NCI-H1436 treated with DMSO at 0.1 percent for 48 hours (cell line): ENCODE results near the gene ARHGEF5.
"Not testable (repeated sequence)": the region's sequence is repeated elsewhere in the genome, so short reads cannot be mapped to it uniquely, and the experiment has no call there.

ENCODE experiments used
- DNase-seq: peaks from one replicate; lab custom pipeline; 2025; lab: John Stamatoyannopoulos, UW

The ARHGEF5 gene

DNA sequence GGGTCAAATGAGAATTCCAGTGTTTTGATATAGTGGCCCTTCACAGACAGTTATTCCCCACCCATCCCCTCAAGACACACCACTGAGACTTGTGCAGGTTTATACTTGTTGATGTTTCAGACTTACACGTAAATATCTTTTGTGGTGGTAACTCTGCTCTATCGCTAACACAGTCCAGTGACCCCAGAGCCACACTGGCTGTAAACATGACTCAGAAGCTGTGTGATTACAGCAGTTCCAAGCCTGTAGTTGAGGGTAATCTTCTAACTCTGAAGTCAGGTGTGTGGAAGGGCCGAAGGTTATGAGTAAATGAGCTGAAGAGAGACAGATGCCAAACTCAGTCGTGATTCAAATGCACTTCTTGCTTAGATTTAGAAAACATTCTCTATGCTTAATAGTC, 28.9 kb downstream of the ARHGEF5 start:
- DNase-seq = no peak

DNA sequence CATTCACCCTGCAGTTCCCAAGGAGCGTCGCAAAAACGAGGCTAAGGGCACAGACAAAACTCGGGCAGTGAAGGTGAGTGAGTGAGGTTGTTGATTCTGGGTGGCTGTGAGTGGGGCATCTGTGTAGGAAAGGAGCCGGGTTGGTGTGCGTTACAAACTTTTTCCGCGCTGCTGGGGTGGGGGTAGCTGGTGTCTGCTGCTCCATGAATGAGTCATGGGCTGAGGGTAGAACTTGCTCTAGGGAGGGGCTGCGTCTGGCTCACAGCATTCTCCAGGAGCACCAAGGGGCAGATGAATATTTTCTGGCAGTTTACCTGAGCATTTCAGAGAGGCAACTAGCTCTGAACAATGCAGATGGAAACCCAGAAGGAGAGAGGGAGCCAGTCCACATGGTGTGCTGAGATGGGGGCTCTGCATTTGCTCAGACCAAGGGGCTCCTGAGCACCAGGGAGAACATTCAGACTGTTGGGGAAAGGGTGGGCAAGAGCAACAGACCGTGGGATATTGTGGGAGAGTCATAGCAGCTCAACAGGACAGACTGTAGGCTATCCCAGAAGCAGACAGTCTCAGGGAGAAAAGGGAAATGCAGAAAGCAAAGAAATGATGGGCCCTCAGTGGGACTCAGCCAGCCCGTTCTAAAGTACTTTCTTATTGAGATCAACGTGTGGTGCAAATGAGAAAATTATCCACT, 29.5 kb downstream of the ARHGEF5 start:
- DNase-seq = no peak

DNA sequence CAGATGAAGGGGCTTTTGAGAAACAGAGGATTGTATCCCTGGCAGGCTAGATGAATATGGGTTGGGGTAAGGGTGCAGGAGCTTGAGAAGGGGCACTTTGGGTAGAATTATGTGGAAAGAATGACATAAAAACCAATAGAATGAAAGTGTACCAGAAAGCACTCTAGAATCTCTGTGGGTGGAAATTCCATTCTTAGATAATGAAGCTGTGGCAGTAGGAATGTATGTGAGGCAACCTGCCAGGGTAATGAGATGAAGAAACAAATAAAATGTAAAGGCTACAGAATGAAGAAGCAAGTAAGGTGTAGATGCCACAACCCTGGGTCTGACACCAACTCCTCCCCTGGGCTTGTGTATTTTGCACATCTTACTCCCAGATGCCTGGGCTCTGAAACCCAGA, 31.5 kb downstream of the ARHGEF5 start:
- DNase-seq = no peak

DNA sequence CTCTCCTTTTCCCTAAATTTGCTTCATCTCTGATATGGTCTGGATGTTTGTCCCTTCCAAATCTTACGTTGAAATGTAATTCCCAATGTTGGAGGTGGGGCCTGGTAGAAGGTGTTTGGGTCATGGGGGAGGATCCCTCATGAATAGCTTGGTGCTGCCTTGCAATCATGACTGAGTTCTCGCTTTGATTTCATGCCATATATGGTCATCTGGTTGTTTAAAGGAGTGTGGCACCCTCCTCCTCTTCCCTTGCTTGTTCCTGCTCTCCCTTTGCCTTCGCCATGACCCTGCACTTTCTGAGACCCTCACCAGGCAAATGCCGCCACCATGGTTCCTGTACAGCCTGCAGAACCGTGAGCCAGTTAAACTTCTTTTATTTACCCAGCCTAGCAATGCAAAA, 33.7 kb downstream of the ARHGEF5 start:
- no peak for DNase-seq

DNA sequence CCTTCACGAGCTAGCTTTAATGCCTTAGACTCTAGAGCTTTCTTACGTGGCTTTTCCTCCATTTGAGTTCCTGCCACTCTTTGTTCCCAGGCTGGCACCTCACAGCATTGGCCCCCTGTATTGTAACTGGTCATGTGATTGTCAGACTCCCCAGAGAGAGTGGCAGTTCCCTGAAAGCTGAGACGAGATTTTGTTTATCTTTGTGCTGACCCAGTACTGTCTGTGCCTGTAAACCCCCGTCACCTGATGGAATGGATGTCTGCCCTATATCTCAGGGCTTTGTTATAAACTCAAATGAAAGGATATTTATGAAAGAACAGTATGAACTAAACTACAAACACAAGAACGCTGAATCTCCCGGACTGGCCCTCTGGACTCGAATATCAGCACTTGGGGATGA, 35.3 kb downstream of the ARHGEF5 start:
- DNase-seq = no peak

DNA sequence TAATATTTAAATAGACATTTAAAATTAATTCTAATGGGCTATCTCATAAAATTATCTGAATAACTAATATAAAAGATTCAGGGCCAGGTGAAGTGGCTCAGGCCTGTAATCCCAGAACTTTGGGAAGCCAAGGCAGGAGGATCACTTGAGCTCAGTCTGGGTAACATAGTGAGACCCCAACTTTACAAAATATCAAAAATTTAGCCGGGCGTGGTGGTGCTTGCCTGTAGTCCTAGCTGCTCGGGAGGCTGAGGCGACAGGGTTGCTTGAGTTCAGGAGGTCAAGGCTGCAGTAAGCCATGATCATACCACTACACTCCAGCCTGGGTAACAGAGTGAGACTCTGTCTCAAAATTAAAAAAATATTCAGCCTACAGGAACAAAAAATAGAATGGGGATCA, 35.8 kb downstream of the ARHGEF5 start:
- no peak for DNase-seq

DNA sequence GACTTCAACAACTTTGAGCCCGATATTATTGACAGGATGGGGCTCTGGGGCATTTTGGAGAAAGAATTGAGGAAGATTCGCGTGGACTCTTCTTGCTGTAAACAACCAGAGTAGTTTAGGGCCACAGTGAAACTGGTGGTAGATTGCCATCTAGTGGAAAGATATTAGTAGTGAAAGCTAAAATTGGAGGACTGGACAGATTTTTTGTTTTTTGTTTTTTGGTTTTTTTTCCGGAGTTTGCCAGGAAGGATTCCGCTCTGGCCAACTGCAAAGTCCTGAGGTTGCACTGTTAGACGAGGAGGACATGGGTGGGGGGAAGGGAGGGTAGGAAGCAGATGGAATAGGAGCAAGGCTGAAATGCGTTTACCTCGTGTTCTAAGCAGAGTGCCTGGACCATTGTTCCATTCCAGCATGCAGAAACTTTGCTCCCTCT, 36.6 kb downstream of the ARHGEF5 start:
- no peak for DNase-seq

DNA sequence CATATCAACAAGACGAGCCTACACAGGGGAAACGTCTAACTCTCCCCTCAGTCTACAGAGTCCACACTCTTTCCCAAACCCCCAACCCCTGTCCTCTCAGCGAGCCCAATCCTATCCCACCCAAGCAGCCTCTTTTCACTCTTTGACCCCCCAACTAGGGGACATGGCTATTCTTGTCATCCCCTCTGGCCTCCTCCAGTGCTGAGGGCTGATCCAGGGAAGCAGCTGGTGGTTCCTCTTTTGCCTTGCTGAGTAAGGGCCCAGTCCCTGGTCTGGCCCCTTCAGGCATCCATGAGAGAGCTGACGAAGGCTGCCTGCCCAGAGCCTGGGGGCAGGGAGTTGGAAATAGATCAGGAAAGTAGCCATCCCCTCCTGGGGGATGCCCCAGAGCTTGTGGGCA, 41.9 kb downstream of the ARHGEF5 start:
- no peak for DNase-seq

DNA sequence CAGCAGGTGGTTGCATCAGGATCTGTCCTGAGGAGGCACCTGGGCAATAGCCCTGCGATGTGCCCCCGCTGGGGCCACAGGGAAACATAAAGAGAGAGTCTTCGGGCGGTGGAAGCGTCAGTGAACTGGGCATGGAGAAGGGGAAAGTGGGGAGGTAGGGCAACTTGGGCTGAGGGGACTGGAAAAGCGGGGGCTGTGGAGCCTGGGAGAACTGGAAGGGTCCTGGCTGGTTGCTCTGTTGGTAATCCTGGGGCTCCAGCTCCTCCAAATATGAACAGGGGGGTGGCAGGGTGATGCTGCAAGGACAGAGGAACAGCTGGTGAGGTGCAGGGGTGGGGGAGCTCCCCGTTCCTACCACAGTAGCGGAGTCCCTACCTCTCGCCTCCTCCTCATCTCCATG, 43.1 kb downstream of the ARHGEF5 start:
- no peak for DNase-seq

DNA sequence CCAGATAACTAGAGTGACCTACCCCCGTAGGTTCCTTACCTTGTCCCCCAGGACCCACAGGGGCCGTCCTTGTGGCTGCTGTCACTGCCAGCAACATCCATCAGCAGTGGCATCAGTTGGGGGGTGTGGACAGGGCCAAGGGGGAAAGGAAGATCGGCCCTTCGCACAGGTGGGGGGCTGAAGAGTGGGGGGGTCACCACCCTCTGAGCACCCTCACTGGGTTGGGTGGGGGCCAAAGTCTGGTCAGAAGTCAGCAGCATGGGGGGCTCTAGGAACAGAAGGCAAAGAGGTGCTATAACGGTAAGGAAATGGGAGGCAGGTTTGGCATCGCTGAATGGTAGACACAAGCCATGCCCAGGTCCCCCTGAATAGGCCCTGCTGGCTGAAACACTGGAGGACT, 43.7 kb downstream of the ARHGEF5 start:
- no peak for DNase-seq

DNA sequence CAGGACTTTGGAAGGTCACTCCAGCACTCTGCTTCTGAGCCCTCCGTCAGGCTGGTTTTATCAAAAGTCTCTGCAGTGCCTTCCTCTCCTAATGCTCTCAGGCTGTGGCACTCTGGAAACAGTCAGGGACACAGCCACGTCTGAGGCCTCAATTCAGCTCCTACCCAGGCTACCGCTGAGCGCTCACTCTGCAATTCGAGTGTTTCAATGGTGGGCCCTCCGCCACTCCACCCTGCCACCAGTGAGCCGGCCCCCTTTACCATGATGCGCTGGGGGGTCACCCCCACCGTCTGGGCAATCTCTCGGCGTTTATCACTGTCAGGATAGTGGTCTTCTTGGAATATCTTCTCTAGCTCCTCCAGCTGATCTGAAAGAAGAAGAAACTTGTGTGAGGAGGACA, 44.7 kb downstream of the ARHGEF5 start:
- no peak for DNase-seq

DNA sequence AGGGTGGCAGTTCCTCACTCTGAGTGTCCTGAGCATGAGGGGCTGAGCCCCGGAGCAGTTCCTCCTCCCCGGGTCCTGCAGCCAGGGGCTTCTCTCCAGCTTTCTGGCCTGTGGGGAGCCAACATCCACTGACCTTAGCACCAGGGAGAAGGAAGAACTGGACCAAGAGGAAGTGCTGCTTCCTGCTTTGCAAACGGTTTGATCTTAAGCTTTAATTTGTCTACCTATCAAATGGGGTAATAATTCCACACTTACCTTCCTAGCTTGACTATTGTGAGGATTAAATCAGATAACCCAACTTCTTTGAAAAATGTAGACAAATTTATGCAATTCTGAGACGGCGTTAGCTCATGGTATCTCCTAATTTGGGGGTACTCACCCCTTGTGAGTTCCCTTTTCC, 46.3 kb downstream of the ARHGEF5 start:
- no peak for DNase-seq

DNA sequence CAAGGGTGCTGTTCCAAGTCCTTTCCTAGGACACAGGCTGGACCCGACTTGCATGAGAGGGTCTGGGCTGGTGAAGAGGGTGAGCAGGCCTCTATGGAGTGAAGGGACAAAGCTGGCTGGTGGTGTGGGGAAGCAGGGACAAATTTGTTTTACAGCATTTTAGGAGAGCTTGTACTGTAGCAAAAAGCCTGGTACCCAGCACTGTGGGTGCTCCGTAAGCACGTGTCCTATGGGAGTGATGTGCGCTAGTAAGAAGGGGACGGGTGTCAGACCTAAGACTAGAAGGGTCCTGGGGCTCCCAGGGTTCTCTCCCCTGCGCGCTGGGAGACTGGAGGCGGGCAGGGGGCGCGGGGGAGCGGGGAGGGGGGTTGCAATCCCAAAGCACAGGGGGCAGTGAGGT, 47.9 kb downstream of the ARHGEF5 start:
- DNase-seq = no peak

DNA sequence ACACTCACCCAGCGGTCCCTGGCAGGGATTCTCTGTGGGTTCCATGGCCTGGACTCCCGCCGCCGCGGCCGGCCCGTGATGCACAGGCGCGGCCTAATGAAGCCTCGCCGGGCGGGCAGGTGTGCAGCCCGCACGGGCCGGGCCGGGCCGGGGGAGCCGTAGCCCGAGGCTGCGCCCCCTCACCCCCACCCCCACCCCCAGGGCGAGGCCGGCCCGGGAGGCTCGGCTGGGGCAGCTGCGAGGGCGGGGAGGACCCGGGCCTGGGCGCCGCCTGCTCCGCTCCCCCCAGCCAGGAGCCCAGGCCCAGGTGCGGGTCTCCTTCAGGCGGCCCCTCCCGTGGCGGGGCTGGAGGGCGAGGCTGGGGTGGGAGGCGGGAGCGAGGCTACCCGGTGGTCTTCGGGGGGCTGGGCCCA, 48.5 kb downstream of the ARHGEF5 start, which contains the start of gene NOBOX:
Gene NOBOX, minus strand, starts transcription at position 45 of the 413 bp plus-strand sequence.
- no peak for DNase-seq

DNA sequence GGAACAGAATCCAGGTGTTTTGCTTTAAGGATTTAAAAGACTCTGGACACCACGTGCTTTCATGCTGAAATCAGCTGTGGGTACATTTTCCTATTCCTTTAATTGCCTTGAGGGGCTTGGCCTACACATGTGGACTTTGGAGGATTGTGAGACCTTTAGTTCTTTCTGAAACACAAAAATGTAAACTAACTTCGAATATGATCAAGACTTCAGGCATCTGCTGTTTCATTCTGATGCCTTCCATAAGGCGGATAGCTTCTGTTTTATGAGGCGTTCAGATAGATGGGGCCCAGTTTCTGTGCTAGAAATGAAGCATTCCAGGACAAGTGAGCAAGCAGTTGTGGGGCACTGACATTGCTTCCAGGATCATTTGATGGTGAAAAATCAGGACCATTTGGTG, 49.7 kb downstream of the ARHGEF5 start:
- DNase-seq = no peak

DNA sequence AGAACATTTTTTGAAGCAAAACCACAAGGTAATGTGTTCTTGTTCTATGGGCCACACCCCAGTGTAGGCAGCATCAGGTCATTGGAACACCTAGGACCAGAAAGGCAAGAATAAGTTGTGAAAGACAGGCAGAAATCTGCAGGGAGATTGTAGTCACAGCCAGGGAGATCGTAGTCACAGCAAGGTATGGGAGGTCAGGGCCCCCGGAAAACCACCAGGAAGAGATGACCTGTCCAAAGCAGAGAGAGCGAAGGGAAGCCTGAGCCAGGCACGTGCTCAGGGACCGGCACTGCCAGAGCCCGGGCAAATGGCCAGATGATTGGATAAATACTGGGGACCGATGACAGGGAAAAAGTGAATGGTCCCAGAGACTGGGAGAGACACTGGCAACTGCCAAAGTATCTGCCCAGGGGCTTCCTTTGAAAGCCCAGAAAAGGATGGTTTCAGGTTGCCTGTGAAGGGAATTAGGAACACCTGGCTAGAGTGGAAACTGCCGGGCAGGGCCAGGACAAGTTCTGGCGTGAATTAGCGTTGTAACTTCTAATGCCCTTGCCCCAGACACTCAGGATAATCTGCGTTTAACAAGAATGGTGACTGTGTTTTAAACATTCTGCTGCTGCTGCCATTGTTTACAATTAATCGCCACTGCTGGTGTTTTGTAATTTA, 52.2 kb downstream of the ARHGEF5 start:
- DNase-seq = no peak

DNA sequence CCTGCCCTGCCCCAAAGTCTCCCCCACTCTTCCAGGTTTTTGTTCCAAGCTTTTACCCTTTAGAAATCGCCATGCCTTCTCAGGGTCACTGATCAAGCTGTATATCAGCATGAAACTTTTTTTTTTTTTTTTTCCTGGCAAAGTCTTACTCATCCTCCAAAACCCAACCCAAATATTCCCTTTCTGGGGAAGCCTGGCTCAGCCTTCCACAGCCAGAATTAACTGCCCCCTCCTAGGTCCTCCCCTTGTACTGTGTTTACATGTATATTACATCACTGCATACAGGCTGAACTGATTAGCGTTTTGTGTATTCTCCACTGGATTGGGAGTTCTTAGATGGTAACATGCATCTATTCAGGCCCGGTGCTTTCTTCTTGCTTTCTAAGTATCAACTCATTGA, 52.9 kb downstream of the ARHGEF5 start:
- no peak for DNase-seq

DNA sequence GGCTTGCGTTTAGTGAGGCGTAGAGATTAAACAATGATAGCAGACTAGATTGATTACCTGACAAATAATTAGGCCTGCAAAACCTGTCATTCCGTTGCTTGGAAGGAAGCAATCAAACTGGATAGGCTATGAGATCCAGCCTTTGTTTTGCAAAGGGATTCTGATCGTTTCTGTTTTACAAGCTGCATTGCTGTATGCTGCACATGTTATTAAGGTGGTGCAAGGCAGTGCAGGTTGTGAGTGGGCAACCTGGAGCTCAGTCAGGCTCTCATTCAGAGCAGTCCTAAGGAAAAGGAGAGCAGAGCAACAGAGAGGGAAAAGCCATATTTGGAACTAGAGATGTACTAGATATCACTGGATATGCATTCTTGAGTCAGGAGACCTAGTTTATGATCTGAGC, 55.2 kb downstream of the ARHGEF5 start:
- DNase-seq = no peak

DNA sequence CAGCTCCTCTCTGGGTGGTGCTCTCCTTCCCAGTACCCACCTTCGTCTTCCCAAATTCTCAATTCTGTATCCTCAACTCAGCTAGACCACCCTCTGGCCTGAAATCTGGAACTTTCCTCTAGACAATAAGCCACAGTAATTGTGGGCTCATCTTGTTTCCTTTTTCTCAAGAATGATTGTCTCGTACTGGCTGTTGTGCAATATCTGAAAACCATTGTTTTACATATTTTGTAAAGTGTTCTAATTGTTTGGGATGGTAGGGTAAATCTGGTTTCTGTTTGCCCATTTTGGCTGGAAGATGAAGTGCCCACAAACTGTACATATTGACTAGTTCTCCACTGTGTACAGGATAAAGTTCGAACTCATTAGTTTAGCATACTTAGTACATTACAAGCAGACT, 59.6 kb downstream of the ARHGEF5 start:
- no peak for DNase-seq

DNA sequence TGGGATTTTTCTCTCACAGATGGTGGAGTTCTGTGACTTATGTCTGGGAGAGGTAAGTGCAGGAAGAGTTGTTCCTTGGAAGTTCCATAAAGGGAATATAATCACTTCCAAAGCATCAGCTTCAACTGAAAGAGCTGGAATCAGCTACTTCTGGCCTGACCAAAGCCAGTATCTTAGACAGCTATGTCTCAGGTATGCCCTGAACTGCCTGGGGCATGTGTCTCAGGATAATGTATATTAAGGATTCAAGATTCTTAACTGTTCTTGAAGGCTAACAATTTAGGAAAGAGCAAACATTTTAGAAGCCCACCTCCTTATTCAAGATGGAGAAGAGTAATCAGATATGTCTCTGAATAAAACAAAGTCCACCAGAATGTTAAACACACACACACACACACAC, 60.7 kb downstream of the ARHGEF5 start:
- no peak for DNase-seq

DNA sequence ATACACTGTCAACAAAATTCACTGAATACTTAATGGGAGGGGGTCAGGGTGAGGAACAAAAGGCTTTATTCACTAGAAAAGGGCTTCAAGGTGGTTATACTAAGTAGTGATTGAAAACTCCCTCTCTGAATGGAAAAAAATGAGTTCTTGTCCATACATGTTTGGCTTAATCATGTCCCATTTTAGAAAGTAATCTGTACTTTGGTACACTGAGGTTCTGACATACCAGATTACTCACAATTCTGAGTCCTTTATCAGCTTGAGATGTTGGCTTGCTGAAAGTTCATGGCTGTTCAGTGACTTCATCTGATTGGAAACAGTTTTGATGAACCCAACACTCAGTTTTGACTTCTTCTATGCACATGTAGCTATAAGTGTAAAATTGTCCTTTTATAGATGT, 61.1 kb downstream of the ARHGEF5 start:
- no peak for DNase-seq

DNA sequence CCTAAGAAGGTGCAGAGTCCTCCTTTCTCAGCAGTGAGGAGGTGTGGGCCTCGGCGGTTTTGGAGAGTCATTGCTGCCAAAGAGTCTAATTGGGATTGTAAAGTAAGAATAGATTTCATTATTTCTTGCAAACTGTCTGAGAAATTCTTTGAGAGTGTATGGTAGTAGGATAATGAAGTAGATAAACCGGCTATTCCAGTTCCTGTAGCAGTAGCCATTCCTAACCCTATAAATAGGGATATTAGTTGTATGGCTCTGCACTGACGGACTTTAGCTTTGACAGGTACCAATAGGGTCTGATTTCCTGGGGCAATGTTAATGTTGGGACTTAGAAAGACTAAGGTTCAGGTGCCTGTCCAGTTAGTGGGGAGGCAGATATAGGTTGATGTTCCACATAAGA, 63.7 kb downstream of the ARHGEF5 start:
- DNase-seq = not testable (repeated sequence)

DNA sequence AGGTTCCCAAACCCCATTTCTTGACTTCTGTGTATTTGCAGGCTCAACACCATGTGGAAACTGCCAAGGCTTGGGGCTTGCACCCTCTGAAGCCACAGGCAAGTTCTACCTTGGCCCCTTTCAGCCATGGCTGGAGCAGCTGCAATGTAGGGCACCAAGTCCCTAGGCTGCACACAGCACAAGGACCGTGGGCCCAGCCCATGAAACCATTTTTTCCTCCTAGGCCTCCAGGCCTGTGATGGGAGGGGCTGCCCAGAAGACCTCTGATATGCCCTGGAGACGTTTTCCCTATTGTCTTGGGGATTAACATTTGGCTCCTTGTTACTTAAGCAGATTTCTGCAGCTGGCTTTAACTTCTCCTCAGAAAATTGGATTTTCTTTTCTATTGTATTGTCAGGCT, 72.3 kb downstream of the ARHGEF5 start:
- not testable (repeated sequence) for DNase-seq

DNA sequence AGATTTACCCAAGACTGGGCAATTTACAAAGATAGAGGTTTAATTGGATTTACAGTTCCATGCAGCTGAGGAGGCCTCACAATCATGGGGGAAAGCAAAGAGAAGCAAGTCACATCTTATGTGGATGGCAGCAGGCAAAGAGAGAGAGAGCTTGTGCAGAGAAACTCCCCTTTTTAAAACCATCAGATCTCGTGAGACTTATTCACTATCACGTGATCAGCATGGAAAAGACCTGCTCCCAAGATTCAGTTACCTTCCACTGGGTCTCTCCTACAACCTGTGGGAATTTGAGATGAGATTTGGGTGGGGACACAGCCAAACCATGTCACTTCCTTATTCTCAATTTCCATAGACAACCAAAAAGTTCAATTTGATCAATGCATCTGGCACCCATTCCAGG, 73.2 kb downstream of the ARHGEF5 start:
- DNase-seq = no peak
